CD14-positive monocyte (primary cell): Measurements from ENCODE around the gene C10orf95. TPM values are rescaled to one million over a fixed set of nuclear protein-coding genes. Genes with fewer than 3 reads are reported as not detected.
A peak's percentile ranks its signal among the peaks of the same experiment; 100 is the strongest.

Experiments
- DNase-seq, 3 donors: peaks; one replicate each; pipeline ENCODE4 v3.0.0-alpha.2; 2011 to 2022
- H2AFZ ChIP-seq: 2 replicates; pipeline ENCODE4 v1.6.0; 2012; ENCODE audit warnings: mild to moderate bottlenecking, low read depth, low read length, inconsistent platforms; ENCODE audit not compliant: insufficient read depth, poor library complexity, severe bottlenecking
- H3K27ac ChIP-seq, 2 donors: 1 replicate in 1 of 2; 2 replicates in 1 of 2; pipeline ENCODE4 v1.5.1; 2012 to 2013; ENCODE audit warnings: low read length in 2 of 2, control low read depth in 1 of 2, inconsistent platforms in 1 of 2, low read depth in 1 of 2, mild to moderate bottlenecking in 1 of 2
- H3K27me3 ChIP-seq, 2 donors: one replicate each; pipeline versions ENCODE4 v1.6.0 to v1.6.1; 2011 to 2013; ENCODE audit warnings: low read length in 2 of 2; ENCODE audit not compliant: control insufficient read depth in 2 of 2, insufficient read depth in 2 of 2
- H3K36me3 ChIP-seq, 2 donors: replicated peaks in 1 of 2; 1 replicate in 1 of 2; 2 replicates in 1 of 2; pipeline versions ENCODE4 v1.5.1 to v1.6.1; 2012 to 2013; ENCODE audit warnings: low read length in 2 of 2, control low read depth in 1 of 2, inconsistent platforms in 1 of 2, mild to moderate bottlenecking in 1 of 2; ENCODE audit not compliant: insufficient read depth in 2 of 2, control insufficient read depth in 1 of 2
- H3K4me1 ChIP-seq, 2 donors: 1 replicate in 1 of 2; 2 replicates in 1 of 2; pipeline versions ENCODE4 v1.5.1 to v1.6.1; 2012 to 2013; ENCODE audit warnings: low read length in 2 of 2, control low read depth in 1 of 2, inconsistent platforms in 1 of 2, mild to moderate bottlenecking in 1 of 2, moderate library complexity in 1 of 2; ENCODE audit not compliant: insufficient read depth in 2 of 2, control insufficient read depth in 1 of 2
- H3K4me2 ChIP-seq: replicated peaks from 2 replicates; pipeline ENCODE3; 2012; ENCODE audit warnings: low read length, moderate library complexity, mild to moderate bottlenecking; ENCODE audit not compliant: poor library complexity, severe bottlenecking; ENCODE audit errors: extremely low read depth
- H3K4me3 ChIP-seq, 3 experiments: fragments of 200-600 bp in 1 of 3; sonication (generic) in 1 of 3; replicated peaks in 1 of 3; 1 replicate in 2 of 3; 2 replicates in 1 of 3; pipeline ENCODE4 v1.5.1; 2011 to 2013; ENCODE audit warnings: low read length in 3 of 3, mild to moderate bottlenecking in 3 of 3, control low read depth in 2 of 3, low read depth in 2 of 3, inconsistent platforms in 1 of 3, moderate library complexity in 1 of 3
- H3K79me2 ChIP-seq: 2 replicates; pipeline ENCODE4 v1.6.0; 2012; ENCODE audit warnings: mild to moderate bottlenecking, control low read depth, inconsistent platforms, low read length, moderate library complexity; ENCODE audit not compliant: insufficient read depth
- H3K9ac ChIP-seq: 2 replicates; pipeline ENCODE4 v1.6.0; 2017; ENCODE audit warnings: low read length, mild to moderate bottlenecking; ENCODE audit not compliant: insufficient read depth, poor library complexity, severe bottlenecking
- H3K9me3 ChIP-seq, 2 donors: replicated peaks in 1 of 2; 1 replicate in 1 of 2; 2 replicates in 1 of 2; pipeline versions ENCODE4 v1.5.1 to v1.6.1; 2012 to 2013; ENCODE audit warnings: low read length in 2 of 2, control low read depth in 1 of 2; ENCODE audit not compliant: control insufficient read depth in 1 of 2, insufficient read depth in 1 of 2
- H4K20me1 ChIP-seq: 2 replicates; pipeline ENCODE4 v1.6.0; 2012; ENCODE audit warnings: mild to moderate bottlenecking, low read length, control low read depth, moderate library complexity; ENCODE audit not compliant: insufficient read depth
- H3K27ac Mint-ChIP-seq, 7 donors: one replicate each; pipeline ENCODE4 v1.8.0; 2020; ENCODE audit warnings: mild to moderate bottlenecking in 7 of 7, mixed read lengths in 7 of 7, moderate library complexity in 6 of 7, inconsistent platforms in 2 of 7
- H3K27me3 Mint-ChIP-seq, 3 donors: one replicate each; pipeline ENCODE4 v1.8.0; 2021 to 2022; ENCODE audit warnings: low read depth in 3 of 3, mild to moderate bottlenecking in 3 of 3, mixed read lengths in 3 of 3, moderate library complexity in 3 of 3, inconsistent platforms in 1 of 3
- H3K36me3 Mint-ChIP-seq, 2 donors: one replicate each; pipeline ENCODE4 v1.8.0; 2020; ENCODE audit warnings: mixed read lengths in 2 of 2, inconsistent platforms in 1 of 2, mild to moderate bottlenecking in 1 of 2
- H3K4me1 Mint-ChIP-seq: one replicate; pipeline ENCODE4 v1.8.0; 2020; ENCODE audit warnings: mild to moderate bottlenecking, mixed read lengths
- H3K4me3 Mint-ChIP-seq, 2 donors: one replicate each; pipeline ENCODE4 v1.8.0; 2020; ENCODE audit warnings: mild to moderate bottlenecking in 2 of 2, mixed read lengths in 2 of 2, moderate library complexity in 1 of 2
- H3K9me3 Mint-ChIP-seq, 7 donors: one replicate each; pipeline ENCODE4 v1.8.0; 2020 to 2022; ENCODE audit warnings: mixed read lengths in 7 of 7, mild to moderate bottlenecking in 6 of 7, moderate library complexity in 6 of 7, inconsistent platforms in 2 of 7
- WGBS: methylation state at CpG from one replicate; pipeline ENCODE4 v1.1.5; 2013; ENCODE audit warnings: missing lambda C conversion rate; ENCODE audit not compliant: insufficient coverage; 5-methylcytosine and 5-hydroxymethylcytosine counted together
- intact Hi-C, 2 donors: fragments of 100-400 bp; cut with micrococcal nuclease; formaldehyde crosslinking; loops; one replicate each; pipeline versions ENCODE4 v1.15.0 to v1.15.1; 2023
- polyA plus RNA-seq, 3 donors: library from polyadenylated mRNA; depleted of rRNA in 1 of 3; unstranded in 2 of 3; stranded (reverse) in 1 of 3; fragments of 300-500 nt in 2 of 3; fragments of >200 nt in 1 of 3; fragmentation: Illumina TruSeq in 2 of 3; gene quantifications; 1 replicate in 2 of 3; 2 replicates in 1 of 3; pipeline ENCODE4 v1.2.3, GENCODE V29; 2012 to 2021
- TF ChIP-seq, protein P1 (sequence below): fragments of 200-600 bp; IDR thresholded peaks from one replicate; pipeline ENCODE4 v1.8.0; 2022; ENCODE audit warnings: antibody characterized with exemption, mild to moderate bottlenecking

Gene C10orf95
- polyA plus RNA-seq, 3 donors: 0.27 TPM; not detected in 2

DNA sequence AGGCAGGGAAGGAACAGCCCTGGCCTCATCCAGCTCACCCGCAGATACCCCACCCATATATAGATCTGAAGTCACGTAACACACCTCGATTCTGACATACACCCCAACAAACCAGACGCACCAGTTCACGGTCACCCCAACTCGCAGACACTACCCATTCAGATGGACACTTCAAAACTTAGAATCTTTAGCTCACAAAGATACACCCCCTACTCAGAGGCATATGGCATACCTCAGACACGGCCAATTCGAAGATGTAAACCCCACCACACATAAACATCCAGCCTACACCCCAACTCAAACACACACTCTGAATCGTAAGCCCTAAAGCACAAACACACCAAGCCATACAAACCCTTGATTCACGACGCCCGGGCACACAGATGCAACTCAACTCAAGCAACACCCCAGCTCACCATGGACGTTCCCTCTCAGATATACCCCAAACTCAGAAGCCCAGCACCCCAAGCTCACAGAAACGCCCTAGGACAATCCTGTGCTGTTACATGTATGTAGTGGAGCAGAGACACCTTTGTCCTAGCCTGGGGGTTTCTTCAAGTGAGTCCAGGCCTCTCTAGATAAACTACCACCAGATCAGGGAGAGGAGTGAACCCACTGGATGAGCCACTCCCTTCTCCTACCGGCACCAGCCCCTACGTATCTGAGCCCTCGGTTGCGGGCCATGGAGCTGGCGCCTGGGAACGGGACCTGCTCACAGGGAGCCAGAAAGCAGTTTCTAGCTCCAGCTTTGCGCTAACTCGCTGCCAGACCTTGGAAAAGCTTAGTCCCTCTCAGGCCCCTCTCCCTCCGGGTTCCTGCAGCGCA, 41.5 kb downstream of the C10orf95 start:
- Histone ChIP-seq H3K4me2 (peak overlapping the region; percentile 68), H2AFZ (no peak overlapping the region), H3K36me3 (no peaks in the 10 kb centered on the region), H3K9me3 (peaks cover 0 to 35% of the 10 kb centered on the region in 2 donors), H3K4me3 (no peak overlapping the region), H3K27me3 (peaks cover 50 to 64% of the 10 kb centered on the region in 2 donors), H3K9ac (no peak overlapping the region), H3K4me1 (peaks cover 6 to 22% of the 10 kb centered on the region in 2 donors), H3K27ac (no peak overlapping the region), H4K20me1 (peaks cover under 1% of the 10 kb centered on the region), H3K79me2 (no peaks in the 10 kb centered on the region)
- Mint-ChIP-seq H3K27me3 (peaks cover 65 to 80% (median 67%) of the 10 kb centered on the region in 3 donors), H3K4me1 (peaks cover 25% of the 10 kb centered on the region), H3K27ac (no peak overlapping the region), H3K36me3 (peaks cover 4 to 15% of the 10 kb centered on the region in 2 donors), H3K9me3 (peaks cover 0 to 17% (median 11%) of the 10 kb centered on the region in 7 donors), H3K4me3 (peak overlapping the region; percentile 17 to 77)
- intact Hi-C loops: no loop called here
- TF ChIP-seq, protein P1, sequence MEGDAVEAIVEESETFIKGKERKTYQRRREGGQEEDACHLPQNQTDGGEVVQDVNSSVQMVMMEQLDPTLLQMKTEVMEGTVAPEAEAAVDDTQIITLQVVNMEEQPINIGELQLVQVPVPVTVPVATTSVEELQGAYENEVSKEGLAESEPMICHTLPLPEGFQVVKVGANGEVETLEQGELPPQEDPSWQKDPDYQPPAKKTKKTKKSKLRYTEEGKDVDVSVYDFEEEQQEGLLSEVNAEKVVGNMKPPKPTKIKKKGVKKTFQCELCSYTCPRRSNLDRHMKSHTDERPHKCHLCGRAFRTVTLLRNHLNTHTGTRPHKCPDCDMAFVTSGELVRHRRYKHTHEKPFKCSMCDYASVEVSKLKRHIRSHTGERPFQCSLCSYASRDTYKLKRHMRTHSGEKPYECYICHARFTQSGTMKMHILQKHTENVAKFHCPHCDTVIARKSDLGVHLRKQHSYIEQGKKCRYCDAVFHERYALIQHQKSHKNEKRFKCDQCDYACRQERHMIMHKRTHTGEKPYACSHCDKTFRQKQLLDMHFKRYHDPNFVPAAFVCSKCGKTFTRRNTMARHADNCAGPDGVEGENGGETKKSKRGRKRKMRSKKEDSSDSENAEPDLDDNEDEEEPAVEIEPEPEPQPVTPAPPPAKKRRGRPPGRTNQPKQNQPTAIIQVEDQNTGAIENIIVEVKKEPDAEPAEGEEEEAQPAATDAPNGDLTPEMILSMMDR: no peak
- no peak for DNase-seq
- WGBS: 39% methylated on average over 22 of the region's 24 CpGs

GRCh38 chr10:102408728-102409603, 42.4 kb downstream of the C10orf95 start:
- Histone ChIP-seq H4K20me1 (peaks cover 9% of the 10 kb centered on the region), H3K4me3 (peak overlapping the region in 1 of 3 experiments; percentile 57), H3K27ac (no peak overlapping the region), H3K9me3 (peaks cover 0 to 35% of the 10 kb centered on the region in 2 donors), H3K9ac (no peak overlapping the region), H2AFZ (no peak overlapping the region), H3K4me2 (peak overlapping the region; percentile 68), H3K27me3 (peaks cover 50 to 64% of the 10 kb centered on the region in 2 donors), H3K4me1 (peaks cover 6 to 22% of the 10 kb centered on the region in 2 donors), H3K79me2 (no peaks in the 10 kb centered on the region), H3K36me3 (no peaks in the 10 kb centered on the region)
- no peak overlapping the region for H3K27ac Mint-ChIP-seq
- under 1% methylated on average over 99 of the region's 103 CpGs for WGBS
- intact Hi-C loops: no loop called here
- H3K9me3 Mint-ChIP-seq: peaks cover 0 to 17% (median 11%) of the 10 kb centered on the region in 7 donors
- H3K36me3 Mint-ChIP-seq: peaks cover 4 to 15% of the 10 kb centered on the region in 2 donors
- TF ChIP-seq, protein P1: no peak
- H3K4me3 Mint-ChIP-seq: peak overlapping the region; percentile 16 to 82
- DNase-seq: no peak
- peaks cover 20% of the 10 kb centered on the region for H3K4me1 Mint-ChIP-seq
- peaks cover 59 to 77% (median 72%) of the 10 kb centered on the region in 3 donors for H3K27me3 Mint-ChIP-seq
